GM23338 (cell line): ENCODE data around the gene EIF2AK3.

ENCODE experiments used
- EZH2 ChIP-seq: fragments of 200-600 bp; sonication (generic); IDR thresholded peaks from one replicate; pipeline ENCODE4 v1.8.0; 2017; ENCODE audit warnings: antibody characterized with exemption, mild to moderate bottlenecking, low read depth; ENCODE audit not compliant: unreplicated experiment
- EZH2phosphoT487 ChIP-seq: fragments of 200-600 bp; sonication (generic); IDR thresholded peaks from one replicate; pipeline ENCODE4 v1.8.1; 2018; ENCODE audit warnings: antibody characterized with exemption; ENCODE audit not compliant: unreplicated experiment
- NANOG ChIP-seq: IDR thresholded peaks from 2 replicates; pipeline ENCODE4 v1.6.1; 2016; ENCODE audit warnings: antibody characterized with exemption, borderline replicate concordance
- POLR2AphosphoS5 ChIP-seq: IDR thresholded peaks from 2 replicates; pipeline ENCODE4 v1.6.1; 2016; ENCODE audit warnings: antibody characterized with exemption, low read depth
- STAT1 ChIP-seq: IDR thresholded peaks from one replicate; pipeline ENCODE4 v1.6.1; 2016; ENCODE audit warnings: antibody characterized with exemption; ENCODE audit not compliant: unreplicated experiment
- ZNF114 ChIP-seq: fragments of 250-450 bp; sonication (Bioruptor Pico); IDR thresholded peaks from 2 replicates; pipeline ENCODE4 v1.5.0; 2020; ENCODE audit warnings: mild to moderate bottlenecking, moderate library complexity
- TF ChIP-seq, protein P1 (sequence below), 2 experiments: fragments of 200-600 bp in 1 of 2; sonication (generic) in 1 of 2; conservative IDR thresholded peaks; 2 replicates each; pipeline versions ENCODE4 v1.5.1 to v1.6.1; 2016 to 2017; ENCODE audit warnings: antibody characterized with exemption in 2 of 2, low read depth in 2 of 2, mild to moderate bottlenecking in 2 of 2, moderate library complexity in 1 of 2

DNA sequence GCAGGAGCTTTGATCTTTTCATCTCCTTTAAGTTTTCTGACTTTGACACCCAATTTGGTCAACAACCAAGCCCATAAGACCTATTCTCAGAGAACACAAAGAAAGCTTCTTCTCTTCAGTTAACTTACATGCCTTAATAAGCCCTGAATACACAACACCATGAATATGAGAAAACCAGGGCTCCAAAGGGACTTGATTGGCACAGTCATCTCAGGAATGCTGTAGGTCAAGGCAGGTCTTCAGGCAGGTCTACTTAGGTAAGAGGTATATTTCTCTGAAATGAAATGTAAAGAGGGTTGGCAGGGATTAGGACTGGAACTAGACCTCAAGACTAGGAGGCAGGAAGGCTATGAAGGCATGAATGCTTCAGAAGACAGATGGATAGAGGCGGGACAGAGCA, 24.4 kb upstream of the EIF2AK3 start:
- TF ChIP-seq EZH2, result no peak
- TF ChIP-seq STAT1, result no peak
- TF ChIP-seq, protein P1, sequence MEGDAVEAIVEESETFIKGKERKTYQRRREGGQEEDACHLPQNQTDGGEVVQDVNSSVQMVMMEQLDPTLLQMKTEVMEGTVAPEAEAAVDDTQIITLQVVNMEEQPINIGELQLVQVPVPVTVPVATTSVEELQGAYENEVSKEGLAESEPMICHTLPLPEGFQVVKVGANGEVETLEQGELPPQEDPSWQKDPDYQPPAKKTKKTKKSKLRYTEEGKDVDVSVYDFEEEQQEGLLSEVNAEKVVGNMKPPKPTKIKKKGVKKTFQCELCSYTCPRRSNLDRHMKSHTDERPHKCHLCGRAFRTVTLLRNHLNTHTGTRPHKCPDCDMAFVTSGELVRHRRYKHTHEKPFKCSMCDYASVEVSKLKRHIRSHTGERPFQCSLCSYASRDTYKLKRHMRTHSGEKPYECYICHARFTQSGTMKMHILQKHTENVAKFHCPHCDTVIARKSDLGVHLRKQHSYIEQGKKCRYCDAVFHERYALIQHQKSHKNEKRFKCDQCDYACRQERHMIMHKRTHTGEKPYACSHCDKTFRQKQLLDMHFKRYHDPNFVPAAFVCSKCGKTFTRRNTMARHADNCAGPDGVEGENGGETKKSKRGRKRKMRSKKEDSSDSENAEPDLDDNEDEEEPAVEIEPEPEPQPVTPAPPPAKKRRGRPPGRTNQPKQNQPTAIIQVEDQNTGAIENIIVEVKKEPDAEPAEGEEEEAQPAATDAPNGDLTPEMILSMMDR (conservative IDR thresholded peaks at IDR 0.05; ENCODE audit: low read depth in 2 of 2), result no peak
- no peak for TF ChIP-seq NANOG
- TF ChIP-seq ZNF114 (CRISPR knock-in tag), result no peak
- TF ChIP-seq EZH2phosphoT487, result no peak
- TF ChIP-seq POLR2AphosphoS5, result no peak
